Tibial nerve (tissue), 3 donors: Measurements from ENCODE around the gene CLIP2.

Source experiments
- POLR2A ChIP-seq, 2 donors: fragments of 450-650 bp; IDR thresholded peaks; one replicate each; pipeline ENCODE4 v1.6.1; 2017; ENCODE audit warnings: antibody characterized with exemption in 2 of 2, mild to moderate bottlenecking in 2 of 2, moderate library complexity in 2 of 2
- TF ChIP-seq, protein P1 (sequence below), 5 experiments: fragments of 200-600 bp in 3 of 5; fragments of 450-650 bp in 2 of 5; sonication (generic) in 3 of 5; IDR thresholded peaks; one replicate each; pipeline ENCODE4 v1.5.1; 2016 to 2019; ENCODE audit warnings: antibody characterized with exemption in 5 of 5, mild to moderate bottlenecking in 3 of 5, moderate library complexity in 2 of 5

DNA sequence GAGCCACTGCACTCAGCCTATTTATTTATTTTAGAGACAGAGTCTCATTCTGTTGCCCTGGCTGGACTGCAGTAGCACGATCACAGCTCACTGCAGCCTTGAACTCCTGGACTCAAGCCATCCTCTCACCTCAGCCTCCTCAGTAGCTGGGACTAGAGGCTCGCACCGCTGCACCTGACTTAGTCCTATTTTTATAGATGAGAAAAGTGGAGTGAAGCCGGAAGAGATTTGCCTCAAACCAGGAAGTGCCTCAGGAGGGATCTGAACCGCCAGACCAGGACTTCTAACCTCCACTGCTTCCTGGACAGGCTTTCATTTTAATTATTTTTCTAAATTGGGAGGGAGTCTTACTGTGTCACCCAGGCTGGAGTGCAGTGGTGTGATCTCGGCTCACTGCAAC lies 17.5 kb upstream of the CLIP2 start:
- TF ChIP-seq, protein P1, sequence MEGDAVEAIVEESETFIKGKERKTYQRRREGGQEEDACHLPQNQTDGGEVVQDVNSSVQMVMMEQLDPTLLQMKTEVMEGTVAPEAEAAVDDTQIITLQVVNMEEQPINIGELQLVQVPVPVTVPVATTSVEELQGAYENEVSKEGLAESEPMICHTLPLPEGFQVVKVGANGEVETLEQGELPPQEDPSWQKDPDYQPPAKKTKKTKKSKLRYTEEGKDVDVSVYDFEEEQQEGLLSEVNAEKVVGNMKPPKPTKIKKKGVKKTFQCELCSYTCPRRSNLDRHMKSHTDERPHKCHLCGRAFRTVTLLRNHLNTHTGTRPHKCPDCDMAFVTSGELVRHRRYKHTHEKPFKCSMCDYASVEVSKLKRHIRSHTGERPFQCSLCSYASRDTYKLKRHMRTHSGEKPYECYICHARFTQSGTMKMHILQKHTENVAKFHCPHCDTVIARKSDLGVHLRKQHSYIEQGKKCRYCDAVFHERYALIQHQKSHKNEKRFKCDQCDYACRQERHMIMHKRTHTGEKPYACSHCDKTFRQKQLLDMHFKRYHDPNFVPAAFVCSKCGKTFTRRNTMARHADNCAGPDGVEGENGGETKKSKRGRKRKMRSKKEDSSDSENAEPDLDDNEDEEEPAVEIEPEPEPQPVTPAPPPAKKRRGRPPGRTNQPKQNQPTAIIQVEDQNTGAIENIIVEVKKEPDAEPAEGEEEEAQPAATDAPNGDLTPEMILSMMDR (IDR thresholded peaks at IDR 0.05), result no peak
- TF ChIP-seq POLR2A (IDR thresholded peaks at IDR 0.05), result no peak
